ENCODE data around the gene FMN1.

The FMN1 gene

GRCh38 chr15:32919749-32920414 is 274.6 kb downstream of the FMN1 start:
- no peaks in the 10 kb centered on the region for H3K36me3 Mint-ChIP-seq (ENCODE audit: low read depth)
- peaks cover 14% of the 10 kb centered on the region for H3K27me3 Mint-ChIP-seq (ENCODE audit: low read depth)
- no peak for TF ChIP-seq CTCF (IDR thresholded peaks at IDR 0.05; ENCODE audit: unreplicated experiment in 3 of 3)
- no peak overlapping the region for H3K4me3 Mint-ChIP-seq
- H3K9me3 Mint-ChIP-seq = no peaks in the 10 kb centered on the region
- no peak overlapping the region for H3K27ac Mint-ChIP-seq
- H3K4me1 Mint-ChIP-seq = peaks cover 6% of the 10 kb centered on the region

- no peaks in the 10 kb centered on the region for H3K36me3 Mint-ChIP-seq (ENCODE audit: low read depth)
Measured at GRCh38 chr15:32918547-32918946, 276.0 kb downstream of the FMN1 start.

GRCh38 chr15:32910839-32911238 is 283.7 kb downstream of the FMN1 start:
- no peak overlapping the region for H3K27ac Mint-ChIP-seq
- no peak overlapping the region for H3K4me3 Mint-ChIP-seq
- H3K36me3 Mint-ChIP-seq (ENCODE audit: low read depth) = no peaks in the 10 kb centered on the region
- H3K27me3 Mint-ChIP-seq (ENCODE audit: low read depth) = peaks cover 3% of the 10 kb centered on the region
- no peaks in the 10 kb centered on the region for H3K9me3 Mint-ChIP-seq
- no peak for TF ChIP-seq CTCF (IDR thresholded peaks at IDR 0.05; ENCODE audit: unreplicated experiment in 3 of 3)
- no peaks in the 10 kb centered on the region for H3K4me1 Mint-ChIP-seq

More at GRCh38 chr15:32918547-32918946, 276.0 kb downstream of the FMN1 start:
- peaks cover 6% of the 10 kb centered on the region for H3K4me1 Mint-ChIP-seq
- no peak for TF ChIP-seq CTCF (IDR thresholded peaks at IDR 0.05; ENCODE audit: unreplicated experiment in 3 of 3)
- no peaks in the 10 kb centered on the region for H3K9me3 Mint-ChIP-seq
- H3K27ac Mint-ChIP-seq = no peak overlapping the region
- H3K4me3 Mint-ChIP-seq = no peak overlapping the region
- peaks cover 14% of the 10 kb centered on the region for H3K27me3 Mint-ChIP-seq (ENCODE audit: low read depth)

GRCh38 chr15:32909431-32909830 is 285.1 kb downstream of the FMN1 start:
- H3K27ac Mint-ChIP-seq = no peak overlapping the region
- no peaks in the 10 kb centered on the region for H3K36me3 Mint-ChIP-seq (ENCODE audit: low read depth)
- H3K4me1 Mint-ChIP-seq = no peaks in the 10 kb centered on the region
- no peak overlapping the region for H3K4me3 Mint-ChIP-seq
- H3K9me3 Mint-ChIP-seq = no peaks in the 10 kb centered on the region
- H3K27me3 Mint-ChIP-seq (ENCODE audit: low read depth) = no peaks in the 10 kb centered on the region
- TF ChIP-seq CTCF (IDR thresholded peaks at IDR 0.05; ENCODE audit: unreplicated experiment in 3 of 3) = no peak

GRCh38 chr15:32908872-32909271 is 285.6 kb downstream of the FMN1 start:
- Mint-ChIP-seq H3K27ac (no peak overlapping the region), H3K4me3 (no peak overlapping the region), H3K9me3 (no peaks in the 10 kb centered on the region), H3K27me3 (ENCODE audit: low read depth) (no peaks in the 10 kb centered on the region), H3K4me1 (no peaks in the 10 kb centered on the region), H3K36me3 (ENCODE audit: low read depth) (peaks cover 5% of the 10 kb centered on the region)
- no peak for TF ChIP-seq CTCF (IDR thresholded peaks at IDR 0.05; ENCODE audit: unreplicated experiment in 3 of 3)

GRCh38 chr15:32908135-32908801 is 286.2 kb downstream of the FMN1 start:
- Mint-ChIP-seq H3K27me3 (ENCODE audit: low read depth) (no peaks in the 10 kb centered on the region), H3K4me1 (no peaks in the 10 kb centered on the region), H3K4me3 (no peak overlapping the region), H3K36me3 (ENCODE audit: low read depth) (peaks cover 6% of the 10 kb centered on the region), H3K27ac (no peak overlapping the region), H3K9me3 (no peaks in the 10 kb centered on the region)
- TF ChIP-seq CTCF (IDR thresholded peaks at IDR 0.05; ENCODE audit: unreplicated experiment in 3 of 3) = no peak

Measured in nephron (organoid).